Lower leg skin (tissue), 3 donors: ENCODE results near the gene SYNGR3.

ENCODE experiments used
- CTCF ChIP-seq, 3 donors: fragments of 450-650 bp; IDR thresholded peaks; one replicate each; pipeline ENCODE4 v1.5.1; 2016; ENCODE audit warnings: antibody characterized with exemption in 3 of 3, mild to moderate bottlenecking in 3 of 3, moderate library complexity in 2 of 3
- POLR2A ChIP-seq, 2 donors: fragments of 450-650 bp; IDR thresholded peaks; one replicate each; pipeline ENCODE4 v1.6.1; 2016 to 2017; ENCODE audit warnings: antibody characterized with exemption in 2 of 2, mild to moderate bottlenecking in 1 of 2, moderate library complexity in 1 of 2

- TF ChIP-seq CTCF (IDR thresholded peaks at IDR 0.05): no peak
- TF ChIP-seq POLR2A (IDR thresholded peaks at IDR 0.05): no peak
Measured at GRCh38 chr16:1999866-2000514, 10.2 kb downstream of the SYNGR3 start.
